Breast epithelium (tissue), 4 donors: ENCODE data around the gene SNRNP200. TPM values are rescaled to one million over a fixed set of nuclear protein-coding genes. Genes with fewer than 3 reads are reported as not detected.

Experiments
- DNase-seq, 2 donors: peaks; one replicate each; pipeline ENCODE4 v3.0.0-alpha.2; 2019; ENCODE audit warnings: low spot score in 2 of 2
- H3K27ac ChIP-seq, 2 donors: fragments of 200-600 bp; sonication (generic) in 1 of 2; one replicate each; pipeline ENCODE4 v1.5.1; 2016 to 2019; ENCODE audit warnings: mild to moderate bottlenecking in 1 of 2
- H3K27me3 ChIP-seq, 2 donors: fragments of 200-600 bp; sonication (generic) in 1 of 2; one replicate each; pipeline versions ENCODE4 v1.5.1 to v1.6.0; 2017 to 2019; ENCODE audit warnings: control low read depth in 1 of 2, mild to moderate bottlenecking in 1 of 2
- H3K36me3 ChIP-seq: fragments of 200-600 bp; one replicate; pipeline ENCODE4 v1.5.1; 2019
- H3K4me1 ChIP-seq, 2 donors: fragments of 200-600 bp; sonication (generic); one replicate each; pipeline ENCODE4 v1.5.1; 2016 to 2019; ENCODE audit warnings: control low read depth in 1 of 2
- H3K4me3 ChIP-seq, 3 donors: fragments of 200-600 bp; sonication (generic); 1 replicate in 2 of 3; 2 replicates in 1 of 3; pipeline ENCODE4 v1.5.1; 2016 to 2019; ENCODE audit warnings: mild to moderate bottlenecking in 3 of 3, moderate library complexity in 2 of 3
- H3K9me3 ChIP-seq, 2 donors: fragments of 200-600 bp; sonication (generic) in 1 of 2; one replicate each; pipeline ENCODE4 v1.5.1; 2016 to 2019; ENCODE audit warnings: control low read depth in 1 of 2
- POLR2A ChIP-seq: fragments of 450-650 bp; IDR thresholded peaks from one replicate; pipeline ENCODE4 v1.6.1; 2016; ENCODE audit warnings: antibody characterized with exemption, mild to moderate bottlenecking, moderate library complexity
- POLR2AphosphoS5 ChIP-seq, 3 donors: sonication (generic); formaldehyde crosslinking; IDR thresholded peaks; one replicate each; pipeline ENCODE4 v1.6.1; 2017; ENCODE audit warnings: antibody characterized with exemption in 3 of 3
- intact Hi-C: fragments of 100-400 bp; cut with DNase I; formaldehyde crosslinking; loops from one replicate; pipeline ENCODE4 v1.15.1; 2023; ENCODE audit warnings: low total_unique reads
- total RNA-seq, 3 donors: library from RNA; depleted of rRNA; stranded (reverse); fragments of >200 nt; gene quantifications; one replicate each; pipeline ENCODE4 v1.1.0, GENCODE V29; 2016
- TF ChIP-seq, protein P1 (sequence below), 3 donors: fragments of 450-650 bp; IDR thresholded peaks; one replicate each; pipeline ENCODE4 v1.5.1; 2016 to 2017; ENCODE audit warnings: antibody characterized with exemption in 3 of 3, mild to moderate bottlenecking in 3 of 3, moderate library complexity in 3 of 3

SNRNP200 gene
- total RNA-seq, 3 donors from 2014 or later = 99.4 to 111 (median 109) TPM

DNA sequence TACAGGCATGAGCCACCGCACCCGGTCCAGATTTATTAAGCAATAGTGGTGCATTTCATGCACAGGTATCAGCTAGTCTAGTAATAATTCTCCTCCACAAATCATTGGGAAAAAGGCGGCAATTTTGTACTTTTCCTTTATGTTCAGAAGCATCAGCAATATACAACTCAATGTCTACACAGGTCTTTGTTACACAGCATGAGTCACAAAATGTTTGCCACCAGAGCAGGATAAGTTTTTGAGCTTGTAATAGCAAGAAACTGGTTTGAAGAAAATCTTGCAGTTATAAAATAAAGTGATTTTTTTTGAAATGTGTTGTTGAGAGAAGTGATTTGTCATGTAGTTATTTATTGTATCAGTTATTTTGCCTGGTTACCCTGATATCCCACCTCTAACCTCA, 15.0 kb upstream of the SNRNP200 start:
- Histone ChIP-seq H3K27ac (no peak overlapping the region), H3K9me3 (no peaks in the 10 kb centered on the region), H3K4me3 (no peak overlapping the region), H3K4me1 (peaks cover 0 to 5% of the 10 kb centered on the region in 2 donors), H3K36me3 (no peaks in the 10 kb centered on the region), H3K27me3 (no peaks in the 10 kb centered on the region)
- TF ChIP-seq POLR2AphosphoS5 (IDR thresholded peaks at IDR 0.05) (no peak), POLR2A (no peak)
- TF ChIP-seq, protein P1, sequence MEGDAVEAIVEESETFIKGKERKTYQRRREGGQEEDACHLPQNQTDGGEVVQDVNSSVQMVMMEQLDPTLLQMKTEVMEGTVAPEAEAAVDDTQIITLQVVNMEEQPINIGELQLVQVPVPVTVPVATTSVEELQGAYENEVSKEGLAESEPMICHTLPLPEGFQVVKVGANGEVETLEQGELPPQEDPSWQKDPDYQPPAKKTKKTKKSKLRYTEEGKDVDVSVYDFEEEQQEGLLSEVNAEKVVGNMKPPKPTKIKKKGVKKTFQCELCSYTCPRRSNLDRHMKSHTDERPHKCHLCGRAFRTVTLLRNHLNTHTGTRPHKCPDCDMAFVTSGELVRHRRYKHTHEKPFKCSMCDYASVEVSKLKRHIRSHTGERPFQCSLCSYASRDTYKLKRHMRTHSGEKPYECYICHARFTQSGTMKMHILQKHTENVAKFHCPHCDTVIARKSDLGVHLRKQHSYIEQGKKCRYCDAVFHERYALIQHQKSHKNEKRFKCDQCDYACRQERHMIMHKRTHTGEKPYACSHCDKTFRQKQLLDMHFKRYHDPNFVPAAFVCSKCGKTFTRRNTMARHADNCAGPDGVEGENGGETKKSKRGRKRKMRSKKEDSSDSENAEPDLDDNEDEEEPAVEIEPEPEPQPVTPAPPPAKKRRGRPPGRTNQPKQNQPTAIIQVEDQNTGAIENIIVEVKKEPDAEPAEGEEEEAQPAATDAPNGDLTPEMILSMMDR (IDR thresholded peaks at IDR 0.05) = no peak
- DNase-seq = no peak
- intact Hi-C loops = loop anchor here (10.0 kb wide), 2 partner anchors 204 to 1166 kb away; partner anchors contain the start of gene ZNF514

DNA sequence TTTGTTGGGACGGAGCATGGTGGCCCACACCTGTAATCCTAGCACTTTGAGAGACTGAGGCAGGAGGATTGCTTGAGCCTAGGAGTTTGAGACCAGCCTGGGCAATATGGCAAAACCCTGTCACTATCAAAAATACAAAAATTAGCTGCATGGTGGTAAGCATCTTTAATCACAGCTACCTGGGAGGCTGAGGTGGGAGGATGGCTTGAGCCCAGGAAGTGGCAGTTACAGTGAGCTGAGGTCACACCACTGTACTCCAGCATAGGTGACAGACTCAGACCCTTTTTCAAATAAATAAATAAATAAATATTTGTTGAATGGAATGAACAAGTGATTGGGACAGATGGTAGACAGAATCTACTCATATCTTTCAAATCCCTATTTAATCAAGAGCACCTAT, 14.1 kb upstream of the SNRNP200 start:
- intact Hi-C loops = no loop called here
- no peak overlapping the region for H3K4me3 ChIP-seq
- H3K9me3 ChIP-seq = no peaks in the 10 kb centered on the region
- no peaks in the 10 kb centered on the region for H3K27me3 ChIP-seq
- no peaks in the 10 kb centered on the region for H3K36me3 ChIP-seq
- TF ChIP-seq POLR2A (no peak), POLR2AphosphoS5 (IDR thresholded peaks at IDR 0.05) (no peak)
- TF ChIP-seq, protein P1 (IDR thresholded peaks at IDR 0.05) = no peak
- H3K27ac ChIP-seq = no peak overlapping the region
- no peak for DNase-seq
- H3K4me1 ChIP-seq = no peaks in the 10 kb centered on the region

DNA sequence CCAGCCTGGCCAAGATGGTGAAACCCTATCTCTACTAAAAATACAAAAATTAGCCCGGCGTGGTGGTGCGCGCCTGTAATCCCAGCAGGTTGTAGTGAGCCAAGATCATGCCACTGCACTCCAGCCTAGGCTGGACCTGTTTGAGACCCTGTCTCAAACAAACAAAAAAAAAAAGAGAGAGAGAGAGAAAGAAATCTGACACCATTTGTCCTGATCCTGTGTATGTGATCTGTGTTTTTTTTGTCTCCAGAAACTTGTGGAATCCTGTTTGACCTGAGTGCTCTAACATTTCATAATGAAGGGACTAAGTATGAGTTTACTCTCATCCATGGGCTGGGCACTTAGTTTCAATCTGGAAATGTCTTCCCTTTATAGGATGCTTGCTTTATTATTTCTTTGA, 13.4 kb upstream of the SNRNP200 start:
- H3K4me3 ChIP-seq = no peak overlapping the region
- H3K27me3 ChIP-seq = no peaks in the 10 kb centered on the region
- DNase-seq = no peak
- H3K27ac ChIP-seq = no peak overlapping the region
- intact Hi-C loops = no loop called here
- H3K4me1 ChIP-seq = no peaks in the 10 kb centered on the region
- no peaks in the 10 kb centered on the region for H3K36me3 ChIP-seq
- TF ChIP-seq POLR2A (no peak), POLR2AphosphoS5 (IDR thresholded peaks at IDR 0.05) (no peak)
- TF ChIP-seq, protein P1 (IDR thresholded peaks at IDR 0.05) = no peak
- no peaks in the 10 kb centered on the region for H3K9me3 ChIP-seq

DNA sequence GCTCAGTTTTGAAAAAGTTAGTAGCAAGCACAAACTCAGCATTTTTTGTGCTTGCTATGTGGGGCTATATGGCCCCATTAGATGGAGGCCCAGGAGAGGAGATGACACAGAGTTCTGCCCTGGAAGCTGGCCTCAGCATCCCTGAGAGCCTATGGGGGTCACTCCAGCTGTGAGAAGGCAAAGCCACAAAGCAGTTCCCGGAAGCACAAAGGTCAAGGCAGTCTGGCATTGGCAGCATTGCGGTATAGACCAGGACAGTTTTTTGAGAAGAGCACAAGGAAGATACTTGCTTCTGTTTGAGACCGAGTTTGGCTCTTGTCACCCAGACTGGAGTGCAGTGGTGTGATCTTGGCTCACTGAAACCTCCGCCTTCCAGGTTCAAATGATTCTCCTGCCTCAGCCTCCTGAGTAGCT, 12.2 kb upstream of the SNRNP200 start:
- TF ChIP-seq, protein P1 (IDR thresholded peaks at IDR 0.05) = no peak
- TF ChIP-seq POLR2AphosphoS5 (IDR thresholded peaks at IDR 0.05) = no peak
- TF ChIP-seq POLR2A = no peak
- DNase-seq = no peak
- intact Hi-C loops = no loop called here
- no peaks in the 10 kb centered on the region for H3K9me3 ChIP-seq
- no peaks in the 10 kb centered on the region for H3K4me1 ChIP-seq
- no peaks in the 10 kb centered on the region for H3K36me3 ChIP-seq
- H3K27me3 ChIP-seq = no peaks in the 10 kb centered on the region
- no peak overlapping the region for H3K4me3 ChIP-seq
- H3K27ac ChIP-seq = no peak overlapping the region

DNA sequence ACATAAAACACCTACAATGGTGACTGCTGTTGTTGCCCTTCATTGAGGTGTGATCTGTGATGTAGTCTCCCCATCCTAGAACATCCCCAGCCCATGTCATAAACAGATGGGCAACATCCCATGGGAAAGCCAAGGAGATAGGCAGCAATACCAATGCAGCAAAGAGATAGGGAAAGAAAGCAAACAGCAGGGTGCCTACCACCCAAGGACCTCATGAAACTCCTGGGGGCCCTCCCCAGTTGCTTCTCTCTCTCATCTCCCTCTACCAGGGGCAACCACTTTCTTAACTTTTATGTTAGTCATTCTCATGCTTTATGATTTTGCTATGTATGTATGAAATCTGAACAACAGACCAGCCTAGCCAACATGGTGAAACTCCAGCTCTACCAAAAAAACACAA, 11.7 kb upstream of the SNRNP200 start:
- no peaks in the 10 kb centered on the region for H3K4me1 ChIP-seq
- intact Hi-C loops = no loop called here
- H3K4me3 ChIP-seq = no peak overlapping the region
- TF ChIP-seq, protein P1 (IDR thresholded peaks at IDR 0.05) = no peak
- TF ChIP-seq POLR2A = no peak
- no peak for TF ChIP-seq POLR2AphosphoS5 (IDR thresholded peaks at IDR 0.05)
- no peaks in the 10 kb centered on the region for H3K36me3 ChIP-seq
- H3K27ac ChIP-seq = no peak overlapping the region
- DNase-seq = no peak
- no peaks in the 10 kb centered on the region for H3K27me3 ChIP-seq
- H3K9me3 ChIP-seq = no peaks in the 10 kb centered on the region
